ENCODE results near the gene CHRNA4. TPM values are rescaled to one million over a fixed set of nuclear protein-coding genes. Genes with fewer than 3 reads are reported as not detected.
"Not testable (repeated sequence)": the region's sequence is repeated elsewhere in the genome, so short reads cannot be mapped to it uniquely, and the experiment has no call there.

The CHRNA4 gene
- total RNA-seq, 2 donors from 2014 or later = not detected

DNA sequence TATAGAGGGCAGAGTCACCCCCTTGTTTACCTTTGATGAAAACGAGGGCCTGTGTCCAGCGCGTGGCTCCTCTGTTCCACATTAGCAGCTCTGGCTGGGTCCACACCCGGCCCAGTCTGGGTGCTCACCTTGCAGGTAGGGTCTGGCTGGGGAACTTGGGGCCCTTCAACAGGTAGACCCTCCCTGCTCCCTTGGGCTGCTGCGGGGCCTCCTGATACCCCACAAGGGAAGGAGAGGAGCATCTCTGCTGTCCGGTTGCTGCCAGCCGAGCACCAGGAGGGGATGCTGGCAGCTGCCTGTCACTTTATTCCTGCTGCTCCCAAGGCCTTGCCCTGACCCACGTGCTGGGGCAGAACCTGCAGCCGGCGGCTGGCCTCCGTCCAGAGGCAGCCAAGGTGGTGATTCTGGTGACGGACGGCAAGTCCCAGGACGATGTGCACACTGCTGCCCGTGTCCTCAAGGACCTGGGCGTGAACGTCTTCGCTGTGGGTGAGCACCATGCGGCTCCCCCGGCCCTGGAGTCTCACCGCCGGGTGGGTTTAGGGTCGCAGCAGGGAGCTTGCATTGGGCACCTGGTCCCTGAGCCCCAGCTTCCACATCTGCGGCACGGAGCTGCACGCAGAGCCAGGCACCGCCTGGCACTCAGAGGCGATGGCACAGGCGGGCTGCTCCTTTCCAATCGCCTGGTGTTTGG is 52.8 kb downstream of the CHRNA4 start:
- WGBS, 2 donors = 20 to 53% methylated on average over 1 to 26 of the region's 30 CpGs

DNA sequence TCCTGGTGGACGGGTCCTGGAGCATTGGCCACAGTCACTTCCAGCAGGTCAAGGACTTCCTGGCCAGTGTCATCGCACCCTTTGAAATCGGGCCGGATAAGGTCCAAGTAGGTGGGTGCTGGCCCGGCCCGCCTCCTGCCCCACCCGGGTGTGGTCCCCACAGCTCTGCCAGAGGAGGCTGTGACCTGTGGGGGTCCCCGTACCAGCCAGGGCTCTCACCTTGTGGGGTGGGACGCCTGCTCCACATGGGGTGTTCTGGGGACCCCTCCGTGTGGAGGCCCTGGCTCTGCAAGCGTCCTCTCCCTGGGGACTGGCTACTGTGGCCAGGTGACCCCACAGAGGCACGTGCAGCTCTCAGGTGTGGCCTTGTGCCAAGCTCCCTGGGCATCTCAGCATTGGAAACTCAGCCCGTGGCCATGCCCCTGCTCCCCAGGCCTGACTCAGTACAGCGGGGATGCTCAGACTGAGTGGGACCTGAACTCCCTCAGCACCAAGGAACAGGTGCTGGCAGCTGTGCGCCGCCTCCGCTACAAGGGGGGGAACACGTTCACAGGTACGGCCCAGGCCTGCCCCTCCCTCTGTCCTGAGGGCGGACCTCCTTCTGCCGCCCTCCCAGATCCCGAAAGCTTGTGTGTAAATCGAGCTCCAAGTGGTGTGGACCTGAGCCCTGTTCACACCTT is 53.5 kb downstream of the CHRNA4 start:
- no peak overlapping the region for H3K4me3 ChIP-seq
- DNase-seq = no peak
- no peaks in the 10 kb centered on the region for H3K4me1 ChIP-seq
- no peak for ATAC-seq
- intact Hi-C loops (cut with DNase I) = no loop called here
- H3K9me3 ChIP-seq = no peaks in the 10 kb centered on the region
- peaks cover 0 to 32% of the 10 kb centered on the region in 2 donors for H3K27me3 ChIP-seq
- no peaks in the 10 kb centered on the region for H3K36me3 ChIP-seq (replicated peaks in 1 of 2; ENCODE audit: insufficient read depth in 1 of 2, low read depth in 2 of 2)
- no peak overlapping the region for H3K27ac ChIP-seq
- 61 to 77% methylated on average over 6 to 18 of the region's 23 CpGs for WGBS, 2 donors
- TF ChIP-seq, protein P1, sequence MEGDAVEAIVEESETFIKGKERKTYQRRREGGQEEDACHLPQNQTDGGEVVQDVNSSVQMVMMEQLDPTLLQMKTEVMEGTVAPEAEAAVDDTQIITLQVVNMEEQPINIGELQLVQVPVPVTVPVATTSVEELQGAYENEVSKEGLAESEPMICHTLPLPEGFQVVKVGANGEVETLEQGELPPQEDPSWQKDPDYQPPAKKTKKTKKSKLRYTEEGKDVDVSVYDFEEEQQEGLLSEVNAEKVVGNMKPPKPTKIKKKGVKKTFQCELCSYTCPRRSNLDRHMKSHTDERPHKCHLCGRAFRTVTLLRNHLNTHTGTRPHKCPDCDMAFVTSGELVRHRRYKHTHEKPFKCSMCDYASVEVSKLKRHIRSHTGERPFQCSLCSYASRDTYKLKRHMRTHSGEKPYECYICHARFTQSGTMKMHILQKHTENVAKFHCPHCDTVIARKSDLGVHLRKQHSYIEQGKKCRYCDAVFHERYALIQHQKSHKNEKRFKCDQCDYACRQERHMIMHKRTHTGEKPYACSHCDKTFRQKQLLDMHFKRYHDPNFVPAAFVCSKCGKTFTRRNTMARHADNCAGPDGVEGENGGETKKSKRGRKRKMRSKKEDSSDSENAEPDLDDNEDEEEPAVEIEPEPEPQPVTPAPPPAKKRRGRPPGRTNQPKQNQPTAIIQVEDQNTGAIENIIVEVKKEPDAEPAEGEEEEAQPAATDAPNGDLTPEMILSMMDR (IDR thresholded peaks at IDR 0.05) = no peak
- no peak for TF ChIP-seq POLR2A (IDR thresholded peaks at IDR 0.05)

More for the DNA sequence above, 52.8 kb downstream of the CHRNA4 start:
- DNase-seq (no peak), ATAC-seq (no peak)
- no peak overlapping the region for H3K4me3 ChIP-seq
- peaks cover 0 to 32% of the 10 kb centered on the region in 2 donors for H3K27me3 ChIP-seq
- no peak overlapping the region for H3K27ac ChIP-seq
- H3K4me1 ChIP-seq = no peaks in the 10 kb centered on the region
- no peak for TF ChIP-seq POLR2A (IDR thresholded peaks at IDR 0.05)
- TF ChIP-seq, protein P1 (IDR thresholded peaks at IDR 0.05) = no peak
- intact Hi-C loops (cut with DNase I) = no loop called here
- H3K36me3 ChIP-seq (replicated peaks in 1 of 2; ENCODE audit: insufficient read depth in 1 of 2, low read depth in 2 of 2) = no peaks in the 10 kb centered on the region
- no peaks in the 10 kb centered on the region for H3K9me3 ChIP-seq

DNA sequence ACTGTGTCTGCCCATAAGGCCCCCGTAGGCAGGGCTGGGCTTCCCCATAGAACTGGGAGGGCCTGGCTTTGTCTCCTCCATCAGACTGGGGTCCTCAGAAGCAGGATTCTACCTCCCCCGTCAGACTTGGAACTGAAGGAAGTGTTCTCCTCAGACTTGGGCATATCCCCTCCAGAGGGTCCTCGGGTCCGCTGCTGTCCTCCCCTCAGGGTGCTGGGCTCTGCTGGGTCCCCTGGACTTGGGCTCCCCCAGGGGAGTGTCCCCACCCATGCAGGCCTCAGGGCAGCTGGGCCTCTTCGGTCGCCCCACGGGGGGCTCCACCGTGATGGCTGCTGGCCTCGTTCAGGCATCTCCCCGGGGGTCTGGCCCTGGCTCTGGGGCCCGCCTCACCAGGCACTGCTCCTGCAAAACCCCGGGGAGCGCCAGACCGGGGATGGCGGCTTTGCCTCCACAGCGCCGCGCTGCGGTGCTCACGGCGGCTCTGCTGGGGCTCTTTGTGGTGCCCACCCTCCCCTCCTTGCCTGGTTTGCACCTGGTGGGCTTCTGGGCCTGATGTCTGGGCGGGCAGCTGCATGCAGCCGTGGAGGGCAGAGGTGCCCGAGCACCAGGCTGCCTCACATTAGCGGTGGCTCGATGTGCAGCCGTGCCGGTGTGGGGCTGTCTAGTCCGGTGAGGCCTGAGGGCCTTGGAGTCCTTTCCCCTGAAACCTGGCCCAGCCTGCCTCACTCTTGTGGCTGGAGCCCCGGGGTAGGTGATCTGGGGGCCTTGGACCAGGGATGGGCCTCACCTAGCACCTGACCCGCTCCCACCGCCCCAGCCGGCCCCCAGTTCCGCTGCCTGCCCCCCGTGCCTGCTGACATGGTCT is 54.2 kb downstream of the CHRNA4 start:
- no peak overlapping the region for H3K27ac ChIP-seq
- DNase-seq (no peak), ATAC-seq (no peak)
- no peaks in the 10 kb centered on the region for H3K9me3 ChIP-seq
- intact Hi-C loops (cut with DNase I) = no loop called here
- peaks cover 0 to 32% of the 10 kb centered on the region in 2 donors for H3K27me3 ChIP-seq
- H3K4me1 ChIP-seq = no peaks in the 10 kb centered on the region
- 56 to 67% methylated on average over 10 to 33 of the region's 35 CpGs for WGBS, 2 donors
- no peaks in the 10 kb centered on the region for H3K36me3 ChIP-seq (replicated peaks in 1 of 2; ENCODE audit: insufficient read depth in 1 of 2, low read depth in 2 of 2)
- H3K4me3 ChIP-seq = no peak overlapping the region
- TF ChIP-seq, protein P1 (IDR thresholded peaks at IDR 0.05) = no peak
- TF ChIP-seq POLR2A (IDR thresholded peaks at IDR 0.05) = no peak

DNA sequence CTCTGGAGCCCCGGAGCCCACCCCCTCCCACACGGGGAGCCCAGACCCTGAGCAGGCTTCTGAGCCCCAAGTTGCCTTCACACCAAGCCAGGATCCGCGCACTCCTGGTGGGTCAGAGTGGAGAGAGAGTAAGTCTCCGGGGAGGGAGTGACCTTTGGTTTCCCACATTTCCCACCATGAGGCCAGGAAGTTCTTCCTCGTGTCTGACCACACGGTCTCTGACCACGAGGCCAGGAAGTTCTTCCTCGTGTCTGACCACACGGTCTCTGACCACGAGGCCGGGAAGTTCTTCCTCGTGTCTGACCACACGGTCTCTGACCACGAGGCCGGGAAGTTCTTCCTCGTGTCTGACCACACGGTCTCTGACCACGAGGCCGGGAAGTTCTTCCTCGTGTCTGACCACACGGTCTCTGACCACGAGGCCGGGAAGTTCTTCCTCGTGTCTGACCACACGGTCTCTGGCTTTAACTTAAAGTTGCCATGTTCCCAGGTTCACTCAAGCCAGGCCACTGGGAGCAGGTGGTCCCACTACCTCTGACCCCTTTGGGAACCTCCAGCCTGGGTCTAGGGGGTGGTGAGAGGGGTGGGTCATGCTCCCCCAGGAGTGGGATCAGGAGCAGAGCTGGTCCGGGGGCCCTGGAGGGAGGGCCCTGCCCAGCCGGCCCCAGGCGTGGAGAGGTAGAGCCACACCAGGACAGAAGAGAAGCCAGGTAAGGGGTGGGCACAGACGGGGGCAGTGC is 55.0 kb downstream of the CHRNA4 start:
- H3K27ac ChIP-seq; H3K36me3 ChIP-seq (replicated peaks in 1 of 2; ENCODE audit: insufficient read depth in 1 of 2, low read depth in 2 of 2); intact Hi-C loops (cut with DNase I); H3K4me1 ChIP-seq; H3K4me3 ChIP-seq; ATAC-seq; DNase-seq; H3K9me3 ChIP-seq: not testable (repeated sequence)
- 49 to 63% methylated on average over 8 to 19 of the region's 30 CpGs for WGBS, 2 donors
- H3K27me3 ChIP-seq = peaks cover 0 to 32% of the 10 kb centered on the region in 2 donors
